Left lobe of liver (tissue), 2 donors: ENCODE measurements around the gene SLC36A1. TPM values are rescaled to one million over a fixed set of nuclear protein-coding genes. Genes with fewer than 3 reads are reported as not detected.
A peak's percentile ranks its signal among the peaks of the same experiment; 100 is the strongest.

ENCODE experiments used
- ATAC-seq: fragments of 200-7000 bp; cut with Tn5 transposase; one replicate; pipeline ENCODE4 v1.9.1; 2020; ENCODE audit warnings: mild to moderate bottlenecking, moderate library complexity
- DNase-seq: peaks from one replicate; pipeline ENCODE4 v3.0.0-alpha.2; 2020; ENCODE audit warnings: low spot score
- total RNA-seq: library from RNA; stranded (reverse); gene quantifications from one replicate; pipeline ENCODE4 v1.2.1, GENCODE V29; 2021
- donor health status: DM: no; HTN: no; CAD: no; lungs with moderate emphysema.
- donor health status: DM: no; HTN: yes; CAD: no.

SLC36A1 gene
- total RNA-seq, 1 donor from 2014 or later, result 3.2 TPM

- no peak for ATAC-seq
- DNase-seq, result no peak
Measured at GRCh38 chr5:151451626-151452520, 4.5 kb downstream of the SLC36A1 start.

- no peak for DNase-seq
Measured at GRCh38 chr5:151454166-151454565, 6.8 kb downstream of the SLC36A1 start.

GRCh38 chr5:151454889-151455288 is 7.5 kb downstream of the SLC36A1 start:
- no peak for ATAC-seq

More at GRCh38 chr5:151454166-151454565, 6.8 kb downstream of the SLC36A1 start:
- no peak for ATAC-seq

GRCh38 chr5:151456321-151456940 is 9.0 kb downstream of the SLC36A1 start:
- DNase-seq, result no peak

More at GRCh38 chr5:151454889-151455288, 7.5 kb downstream of the SLC36A1 start:
- DNase-seq, result no peak

GRCh38 chr5:151458314-151458713 is 10.9 kb downstream of the SLC36A1 start:
- ATAC-seq (no peak), DNase-seq (no peak)

More at GRCh38 chr5:151456321-151456940, 9.0 kb downstream of the SLC36A1 start:
- ATAC-seq, result no peak

GRCh38 chr5:151459680-151460324 is 12.4 kb downstream of the SLC36A1 start:
- no peak for ATAC-seq
- no peak for DNase-seq

GRCh38 chr5:151461312-151461711 is 13.9 kb downstream of the SLC36A1 start:
- no peak for DNase-seq
- no peak for ATAC-seq

- ATAC-seq (peak; percentile 51), DNase-seq (no peak)
Measured at GRCh38 chr5:151463137-151464029, 16.0 kb downstream of the SLC36A1 start.

GRCh38 chr5:151464101-151464500 is 16.7 kb downstream of the SLC36A1 start:
- no peak for DNase-seq
- no peak for ATAC-seq

- DNase-seq (no peak), ATAC-seq (no peak)
Measured at GRCh38 chr5:151465476-151465875, 18.1 kb downstream of the SLC36A1 start.

GRCh38 chr5:151467576-151467975 is 20.2 kb downstream of the SLC36A1 start:
- ATAC-seq, result no peak
- DNase-seq, result no peak

GRCh38 chr5:151469386-151469785 is 22.0 kb downstream of the SLC36A1 start:
- ATAC-seq, result no peak

GRCh38 chr5:151469992-151470391 is 22.6 kb downstream of the SLC36A1 start:
- no peak for ATAC-seq

More at GRCh38 chr5:151469386-151469785, 22.0 kb downstream of the SLC36A1 start:
- DNase-seq, result no peak

GRCh38 chr5:151470439-151470838 is 23.0 kb downstream of the SLC36A1 start:
- no peak for DNase-seq
- ATAC-seq, result no peak

More at GRCh38 chr5:151469992-151470391, 22.6 kb downstream of the SLC36A1 start:
- DNase-seq, result no peak

GRCh38 chr5:151471276-151471675 is 23.9 kb downstream of the SLC36A1 start:
- ATAC-seq (no peak), DNase-seq (no peak)

- DNase-seq (no peak), ATAC-seq (no peak)
Measured at GRCh38 chr5:151474799-151475198, 27.4 kb downstream of the SLC36A1 start.

GRCh38 chr5:151475388-151475787 is 28.0 kb downstream of the SLC36A1 start:
- DNase-seq (no peak), ATAC-seq (no peak)

GRCh38 chr5:151476016-151476415 is 28.6 kb downstream of the SLC36A1 start:
- DNase-seq (no peak), ATAC-seq (no peak)

- ATAC-seq (no peak), DNase-seq (no peak)
Measured at GRCh38 chr5:151477101-151477500, 29.7 kb downstream of the SLC36A1 start.
